NCI-H524 (cell line): Measurements from ENCODE around the gene KRTAP3-2.

Source experiments
- DNase-seq, 2 experiments: peaks; one replicate each; lab custom pipeline; 2025; lab: John Stamatoyannopoulos, UW

KRTAP3-2 gene

GRCh38 chr17:40963838-40964237 is 35.9 kb downstream of the KRTAP3-2 start:
- peak in 1 of 2 experiments; percentile 2 for DNase-seq

GRCh38 chr17:40962059-40962561 is 37.6 kb downstream of the KRTAP3-2 start:
- DNase-seq, result no peak

GRCh38 chr17:40961591-40961990 is 38.1 kb downstream of the KRTAP3-2 start:
- DNase-seq, result no peak

GRCh38 chr17:40960144-40960543 is 39.6 kb downstream of the KRTAP3-2 start:
- DNase-seq, result no peak

GRCh38 chr17:40958086-40958953 is 41.4 kb downstream of the KRTAP3-2 start:
- no peak for DNase-seq

GRCh38 chr17:40956401-40957254 is 43.1 kb downstream of the KRTAP3-2 start:
- DNase-seq, result no peak

- no peak for DNase-seq
Measured at GRCh38 chr17:40953881-40954280, 45.8 kb downstream of the KRTAP3-2 start.

GRCh38 chr17:40952661-40953060 is 47.0 kb downstream of the KRTAP3-2 start:
- no peak for DNase-seq

GRCh38 chr17:40952154-40952553 is 47.6 kb downstream of the KRTAP3-2 start:
- no peak for DNase-seq

- DNase-seq, result no peak
Measured at GRCh38 chr17:40951011-40951622, 48.6 kb downstream of the KRTAP3-2 start.

GRCh38 chr17:40950176-40950575 is 49.5 kb downstream of the KRTAP3-2 start:
- DNase-seq, result no peak

- DNase-seq, result no peak
Measured at GRCh38 chr17:40949418-40949817, 50.3 kb downstream of the KRTAP3-2 start.
